Caco-2 (cell line): ENCODE measurements around the gene ZMYND15. TPM values are rescaled to one million over a fixed set of nuclear protein-coding genes. Genes with fewer than 3 reads are reported as not detected.

Source experiments
- BruUV-seq: library from RNA; stranded (reverse); fragments of 400-500 nt; replicated peaks from 2 replicates; lab custom pipeline; 2021; lab: Mats Ljungman, UMichigan
- CTCF ChIA-PET: fragments of 300-600 bp; sonication (Branson Sonifier 250); formaldehyde crosslinking; loops from one replicate; lab custom pipeline; 2022; ENCODE audit warnings: antibody characterized with exemption; lab: Charles Lee
- POLR2A ChIA-PET: fragments of 300-600 bp; sonication (Branson Sonifier 250); formaldehyde crosslinking; loops from one replicate; lab custom pipeline; 2022; ENCODE audit warnings: antibody characterized with exemption; lab: Charles Lee
- DNase-seq, 2 experiments: peaks; one replicate each; pipeline versions ENCODE4 v3.0.0 to v3.0.0-alpha.2; 2020 to 2022
- H3K27me3 ChIP-seq: replicated peaks from 2 replicates; pipeline ENCODE4 v1.6.0; 2011; ENCODE audit warnings: low read length; ENCODE audit not compliant: control insufficient read depth, insufficient read depth
- H3K36me3 ChIP-seq: 2 replicates; pipeline ENCODE4 v1.5.1; 2011; ENCODE audit warnings: low read length; ENCODE audit not compliant: control insufficient read depth, insufficient read depth
- H3K4me1 ChIP-seq: fragments of 250-450 bp; sonication (Bioruptor Pico); 2 replicates; pipeline ENCODE4 v1.5.1; 2020; ENCODE audit warnings: mild to moderate bottlenecking
- H3K4me3 ChIP-seq: 2 replicates; pipeline ENCODE4 v1.5.1; 2011; ENCODE audit warnings: low read depth, mild to moderate bottlenecking, control low read depth, low read length
- H3K9me3 ChIP-seq: fragments of 250-450 bp; sonication (Bioruptor Pico); 2 replicates; pipeline ENCODE4 v1.5.1; 2020; ENCODE audit warnings: mild to moderate bottlenecking, moderate library complexity
- H3K27ac Mint-ChIP-seq: one replicate; pipeline ENCODE4 v1.8.0; 2022; ENCODE audit warnings: mixed read lengths; ENCODE audit not compliant: unreplicated experiment
- H3K27me3 Mint-ChIP-seq: one replicate; pipeline ENCODE4 v1.8.0; 2022; ENCODE audit warnings: mixed read lengths; ENCODE audit not compliant: insufficient read depth, unreplicated experiment
- H3K36me3 Mint-ChIP-seq: one replicate; pipeline ENCODE4 v1.8.0; 2022; ENCODE audit warnings: mild to moderate bottlenecking, mixed read lengths; ENCODE audit not compliant: insufficient read depth, unreplicated experiment
- H3K4me1 Mint-ChIP-seq: one replicate; pipeline ENCODE4 v1.8.0; 2022; ENCODE audit warnings: low read depth, mixed read lengths; ENCODE audit not compliant: unreplicated experiment
- H3K4me3 Mint-ChIP-seq: one replicate; pipeline ENCODE4 v1.8.0; 2022; ENCODE audit warnings: mild to moderate bottlenecking, moderate library complexity, mixed read lengths; ENCODE audit not compliant: unreplicated experiment
- H3K9me3 Mint-ChIP-seq: one replicate; pipeline ENCODE4 v1.8.0; 2022; ENCODE audit warnings: mixed read lengths; ENCODE audit not compliant: unreplicated experiment
- intact Hi-C: fragments of 100-400 bp; cut with micrococcal nuclease; formaldehyde crosslinking; loops from one replicate; pipeline ENCODE4 v1.10.0; 2022; ENCODE audit not compliant: unreplicated experiment
- total RNA-seq: library from RNA; stranded (reverse); gene quantifications from 2 replicates; pipeline ENCODE4 v1.2.3, GENCODE V29; 2022
- TF ChIP-seq, protein P1 (sequence below), 2 experiments: fragments of 200-600 bp in 1 of 2; IDR thresholded peaks; 1 replicate in 1 of 2; 2 replicates in 1 of 2; pipeline versions ENCODE4 v1.5.1 to v1.8.0; 2011 to 2022; ENCODE audit warnings: antibody characterized with exemption in 1 of 2, control low read depth in 1 of 2, inconsistent platforms in 1 of 2, low read depth in 1 of 2, low read length in 1 of 2, mild to moderate bottlenecking in 1 of 2, moderate library complexity in 1 of 2; ENCODE audit not compliant: insufficient read depth in 1 of 2, severe bottlenecking in 1 of 2, unreplicated experiment in 1 of 2

ZMYND15 gene
- total RNA-seq, 1 experiment from 2014 or later, result 3.5 TPM

DNA sequence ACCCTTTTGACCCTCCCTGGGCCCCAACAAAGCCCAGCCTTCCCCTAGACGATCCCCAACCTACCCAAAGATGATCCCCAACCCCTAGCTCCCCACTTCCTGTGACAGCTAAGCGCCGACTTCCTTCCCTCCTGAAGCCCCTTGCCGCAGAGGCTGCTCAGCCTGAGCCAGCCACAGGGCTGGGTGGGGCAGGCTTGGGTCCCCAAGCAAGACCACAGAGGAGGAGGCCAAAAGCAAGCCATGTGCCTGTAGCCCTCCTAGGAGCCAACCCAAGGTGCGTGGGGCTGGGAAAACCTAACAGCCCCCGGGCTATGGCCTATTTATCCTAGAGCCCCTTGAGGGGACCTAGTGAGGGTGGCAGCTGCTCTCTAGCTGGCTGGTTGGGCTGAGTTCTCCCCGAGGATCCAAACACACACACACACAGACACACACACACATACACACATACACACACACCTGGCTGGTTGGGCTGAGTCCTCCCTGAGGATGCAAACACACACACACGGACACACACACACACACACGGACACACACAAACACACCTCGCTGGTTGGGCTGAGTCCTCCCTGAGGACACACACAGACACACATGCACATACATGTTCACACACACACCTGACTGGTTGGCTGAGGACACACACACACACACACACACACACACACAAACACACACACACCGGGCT, 24.4 kb upstream of the ZMYND15 start:
- no peaks in the 10 kb centered on the region for H3K4me1 Mint-ChIP-seq
- POLR2A ChIA-PET, result no interaction called here
- TF ChIP-seq, protein P1, sequence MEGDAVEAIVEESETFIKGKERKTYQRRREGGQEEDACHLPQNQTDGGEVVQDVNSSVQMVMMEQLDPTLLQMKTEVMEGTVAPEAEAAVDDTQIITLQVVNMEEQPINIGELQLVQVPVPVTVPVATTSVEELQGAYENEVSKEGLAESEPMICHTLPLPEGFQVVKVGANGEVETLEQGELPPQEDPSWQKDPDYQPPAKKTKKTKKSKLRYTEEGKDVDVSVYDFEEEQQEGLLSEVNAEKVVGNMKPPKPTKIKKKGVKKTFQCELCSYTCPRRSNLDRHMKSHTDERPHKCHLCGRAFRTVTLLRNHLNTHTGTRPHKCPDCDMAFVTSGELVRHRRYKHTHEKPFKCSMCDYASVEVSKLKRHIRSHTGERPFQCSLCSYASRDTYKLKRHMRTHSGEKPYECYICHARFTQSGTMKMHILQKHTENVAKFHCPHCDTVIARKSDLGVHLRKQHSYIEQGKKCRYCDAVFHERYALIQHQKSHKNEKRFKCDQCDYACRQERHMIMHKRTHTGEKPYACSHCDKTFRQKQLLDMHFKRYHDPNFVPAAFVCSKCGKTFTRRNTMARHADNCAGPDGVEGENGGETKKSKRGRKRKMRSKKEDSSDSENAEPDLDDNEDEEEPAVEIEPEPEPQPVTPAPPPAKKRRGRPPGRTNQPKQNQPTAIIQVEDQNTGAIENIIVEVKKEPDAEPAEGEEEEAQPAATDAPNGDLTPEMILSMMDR (IDR thresholded peaks at IDR 0.05; ENCODE audit: insufficient read depth in 1 of 2, low read depth in 1 of 2, low read length in 1 of 2, severe bottlenecking in 1 of 2, unreplicated experiment in 1 of 2), result no peak
- DNase-seq, result no peak
- Histone ChIP-seq H3K27me3 (no peaks in the 10 kb centered on the region), H3K4me3 (no peak overlapping the region), H3K36me3 (no peaks in the 10 kb centered on the region), H3K4me1 (no peaks in the 10 kb centered on the region; the same call in 1 of the 2 replicates), H3K9me3 (no peaks in the 10 kb centered on the region)
- intact Hi-C loops, result no loop called here
- H3K9me3 Mint-ChIP-seq, result no peaks in the 10 kb centered on the region
- H3K36me3 Mint-ChIP-seq, result peaks cover 10% of the 10 kb centered on the region
- CTCF ChIA-PET, result no interaction called here
- no peak overlapping the region for H3K27ac Mint-ChIP-seq
- no peaks in the 10 kb centered on the region for H3K27me3 Mint-ChIP-seq
- no TSS peak for BruUV-seq
- H3K4me3 Mint-ChIP-seq, result no peak overlapping the region

DNA sequence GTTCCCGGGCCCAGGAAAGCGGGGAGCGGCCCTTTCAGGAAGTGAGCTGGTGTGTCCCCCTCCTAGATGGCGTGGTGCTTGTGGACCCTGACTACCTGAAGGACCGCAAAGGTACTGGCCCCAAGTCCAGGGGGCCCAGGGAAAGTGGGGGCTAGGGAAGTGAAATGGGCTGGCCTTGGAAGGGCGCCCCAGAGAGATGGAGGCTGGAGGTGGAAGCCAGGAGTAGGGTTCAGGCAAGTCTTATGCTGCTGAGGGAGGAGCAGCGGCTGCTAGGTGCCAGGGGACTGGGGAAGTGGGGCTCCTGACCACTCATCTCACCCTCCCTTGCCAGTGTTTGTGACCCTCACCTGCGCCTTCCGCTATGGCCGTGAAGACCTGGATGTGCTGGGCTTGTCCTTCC, 23.6 kb upstream of the ZMYND15 start:
- Mint-ChIP-seq H3K4me1 (no peaks in the 10 kb centered on the region), H3K4me3 (no peak overlapping the region), H3K36me3 (peaks cover 6% of the 10 kb centered on the region), H3K27ac (no peak overlapping the region), H3K9me3 (no peaks in the 10 kb centered on the region), H3K27me3 (no peaks in the 10 kb centered on the region)
- no TSS peak for BruUV-seq
- no peaks in the 10 kb centered on the region for H3K27me3 ChIP-seq
- ChIA-PET POLR2A (no interaction called here), CTCF (no interaction called here)
- TF ChIP-seq, protein P1 (IDR thresholded peaks at IDR 0.05; ENCODE audit: insufficient read depth in 1 of 2, low read depth in 1 of 2, low read length in 1 of 2, severe bottlenecking in 1 of 2, unreplicated experiment in 1 of 2), result no peak
- intact Hi-C loops, result no loop called here
- DNase-seq, result no peak
- H3K4me1 ChIP-seq, result peaks cover 2% of the 10 kb centered on the region; the same call in 1 of the 2 replicates
- H3K4me3 ChIP-seq, result no peak overlapping the region
- H3K36me3 ChIP-seq, result no peaks in the 10 kb centered on the region
- no peaks in the 10 kb centered on the region for H3K9me3 ChIP-seq

GRCh38 chr17:4717791-4718190, 21.8 kb upstream of the ZMYND15 start:
- Mint-ChIP-seq H3K27ac (no peak overlapping the region), H3K9me3 (no peaks in the 10 kb centered on the region), H3K36me3 (peaks cover 6% of the 10 kb centered on the region), H3K27me3 (no peaks in the 10 kb centered on the region), H3K4me1 (no peaks in the 10 kb centered on the region), H3K4me3 (no peak overlapping the region)
- TF ChIP-seq, protein P1 (IDR thresholded peaks at IDR 0.05; ENCODE audit: insufficient read depth in 1 of 2, low read depth in 1 of 2, low read length in 1 of 2, severe bottlenecking in 1 of 2, unreplicated experiment in 1 of 2), result no peak
- POLR2A ChIA-PET, result no interaction called here
- Histone ChIP-seq H3K4me1 (peaks cover 10% of the 10 kb centered on the region; the same call in 1 of the 2 replicates), H3K27me3 (no peaks in the 10 kb centered on the region), H3K9me3 (no peaks in the 10 kb centered on the region), H3K4me3 (no peak overlapping the region), H3K36me3 (no peaks in the 10 kb centered on the region)
- intact Hi-C loops, result no loop called here
- no TSS peak for BruUV-seq
- CTCF ChIA-PET, result no interaction called here
- DNase-seq, result no peak
